ENCODE data around the gene PSEN2. TPM values are rescaled to one million over a fixed set of nuclear protein-coding genes. Genes with fewer than 3 reads are reported as not detected.
"Not testable (repeated sequence)": the region's sequence is repeated elsewhere in the genome, so short reads cannot be mapped to it uniquely, and the experiment has no call there.

Gene PSEN2
- total RNA-seq, 4 donors from 2014 or later = 31.4 to 57.8 (median 39.1) TPM

- H3K27ac ChIP-seq = no peak overlapping the region
- no peak for TF ChIP-seq POLR2A (IDR thresholded peaks at IDR 0.05)
- TF ChIP-seq CTCF (IDR thresholded peaks at IDR 0.05) = no peak
- no peaks in the 10 kb centered on the region for H3K4me1 ChIP-seq
These were observed 24.8 kb upstream of the PSEN2 start for GRCh38 chr1:226845624-226846023.

GRCh38 chr1:226846786-226847185 is 23.6 kb upstream of the PSEN2 start:
- no peaks in the 10 kb centered on the region for H3K4me1 ChIP-seq
- H3K27ac ChIP-seq = no peak overlapping the region
- H3K36me3 ChIP-seq = no peaks in the 10 kb centered on the region
- TF ChIP-seq POLR2A (IDR thresholded peaks at IDR 0.05) = no peak
- no peak for TF ChIP-seq CTCF (IDR thresholded peaks at IDR 0.05)
- H3K9me3 ChIP-seq = no peaks in the 10 kb centered on the region
- no peaks in the 10 kb centered on the region for H3K27me3 ChIP-seq
- no peak for DNase-seq
- H3K4me3 ChIP-seq = no peak overlapping the region

More at GRCh38 chr1:226845624-226846023, 24.8 kb upstream of the PSEN2 start:
- Histone ChIP-seq H3K36me3 (no peaks in the 10 kb centered on the region), H3K4me3 (no peak overlapping the region), H3K27me3 (no peaks in the 10 kb centered on the region), H3K9me3 (no peaks in the 10 kb centered on the region)
- no peak for DNase-seq

- not testable (repeated sequence) for H3K36me3 ChIP-seq
These were observed 15.9 kb upstream of the PSEN2 start for GRCh38 chr1:226854548-226854947.

GRCh38 chr1:226862890-226863289 is 7.5 kb upstream of the PSEN2 start:
- TF ChIP-seq POLR2A (IDR thresholded peaks at IDR 0.05) (no peak), CTCF (IDR thresholded peaks at IDR 0.05) (no peak)
- no peaks in the 10 kb centered on the region for H3K36me3 ChIP-seq

More at GRCh38 chr1:226854548-226854947, 15.9 kb upstream of the PSEN2 start:
- not testable (repeated sequence) for DNase-seq, H3K27me3 ChIP-seq, H3K4me3 ChIP-seq, H3K9me3 ChIP-seq, H3K27ac ChIP-seq, H3K4me1 ChIP-seq

GRCh38 chr1:226863446-226863845 is 7.0 kb upstream of the PSEN2 start:
- no peak for TF ChIP-seq CTCF (IDR thresholded peaks at IDR 0.05)
- TF ChIP-seq POLR2A (IDR thresholded peaks at IDR 0.05) = no peak
- Histone ChIP-seq H3K9me3 (no peaks in the 10 kb centered on the region), H3K4me1 (peaks cover 0 to 9% (median 0%) of the 10 kb centered on the region in 4 donors), H3K27me3 (no peaks in the 10 kb centered on the region), H3K4me3 (no peak overlapping the region), H3K36me3 (no peaks in the 10 kb centered on the region), H3K27ac (no peak overlapping the region)
- no peak for DNase-seq

More at GRCh38 chr1:226862890-226863289, 7.5 kb upstream of the PSEN2 start:
- H3K4me1 ChIP-seq = peaks cover 0 to 9% (median 0%) of the 10 kb centered on the region in 4 donors
- no peak overlapping the region for H3K27ac ChIP-seq
- H3K4me3 ChIP-seq = no peak overlapping the region
- H3K9me3 ChIP-seq = no peaks in the 10 kb centered on the region
- H3K27me3 ChIP-seq = no peaks in the 10 kb centered on the region
- no peak for DNase-seq

- peaks cover 0 to 9% (median 0%) of the 10 kb centered on the region in 4 donors for H3K4me1 ChIP-seq
- H3K9me3 ChIP-seq = no peaks in the 10 kb centered on the region
- no peaks in the 10 kb centered on the region for H3K36me3 ChIP-seq
- TF ChIP-seq POLR2A (IDR thresholded peaks at IDR 0.05) (no peak), CTCF (IDR thresholded peaks at IDR 0.05) (no peak)
- H3K4me3 ChIP-seq = no peak overlapping the region
- no peak overlapping the region for H3K27ac ChIP-seq
- H3K27me3 ChIP-seq = no peaks in the 10 kb centered on the region
- peak in 1 of 3 donors; percentile 68 for DNase-seq
These were observed 6.1 kb upstream of the PSEN2 start for GRCh38 chr1:226864311-226864710.
